Peyer's patch (tissue), 4 donors: ENCODE results near the gene OR4E1.

Source experiments
- CTCF ChIP-seq, 6 experiments: fragments of 450-650 bp in 4 of 6; fragments of 200-600 bp in 2 of 6; sonication (generic) in 1 of 6; IDR thresholded peaks; one replicate each; pipeline ENCODE4 v1.5.1; 2017 to 2019; ENCODE audit warnings: antibody characterized with exemption in 6 of 6, mild to moderate bottlenecking in 3 of 6, moderate library complexity in 1 of 6
- POLR2A ChIP-seq, 2 donors: fragments of 450-650 bp; IDR thresholded peaks; one replicate each; pipeline ENCODE4 v1.5.1; 2017; ENCODE audit warnings: antibody characterized with exemption in 2 of 2, mild to moderate bottlenecking in 2 of 2, moderate library complexity in 2 of 2

GRCh38 chr14:21686468-21686867, 12.8 kb upstream of the OR4E1 start:
- TF ChIP-seq CTCF (IDR thresholded peaks at IDR 0.05) (no peak), POLR2A (IDR thresholded peaks at IDR 0.05) (no peak)
